GM12873 (cell line): Measurements from ENCODE around the gene CDIPT.

ENCODE experiments used
- TF ChIP-seq, protein P1 (sequence below): IDR thresholded peaks from 2 replicates; pipeline ENCODE4 v1.5.1; 2012; ENCODE audit warnings: low read depth, mild to moderate bottlenecking, moderate library complexity, low read length, control low read depth; ENCODE audit not compliant: insufficient read depth; ENCODE audit errors: missing control alignments

Gene CDIPT

DNA sequence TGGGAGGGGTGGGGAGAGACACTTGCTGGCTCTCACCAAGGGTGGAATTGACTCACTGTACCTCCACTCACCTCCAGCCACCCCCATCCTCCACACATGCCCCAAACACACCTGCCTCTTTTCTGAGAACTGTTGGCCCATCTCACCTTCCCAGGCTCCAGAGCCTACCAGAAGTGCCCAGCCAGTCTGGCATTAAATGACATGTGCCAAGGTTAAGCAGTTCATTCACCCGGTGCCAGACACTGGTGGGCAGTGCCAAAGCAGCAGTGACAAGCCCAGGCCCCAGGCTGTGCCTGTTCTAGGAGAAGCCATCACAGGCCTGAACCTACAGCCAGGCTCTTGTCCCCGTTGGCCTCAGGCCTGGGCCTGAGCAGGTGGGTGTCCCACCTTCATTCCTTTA, 31.5 kb downstream of the CDIPT start:
- TF ChIP-seq, protein P1, sequence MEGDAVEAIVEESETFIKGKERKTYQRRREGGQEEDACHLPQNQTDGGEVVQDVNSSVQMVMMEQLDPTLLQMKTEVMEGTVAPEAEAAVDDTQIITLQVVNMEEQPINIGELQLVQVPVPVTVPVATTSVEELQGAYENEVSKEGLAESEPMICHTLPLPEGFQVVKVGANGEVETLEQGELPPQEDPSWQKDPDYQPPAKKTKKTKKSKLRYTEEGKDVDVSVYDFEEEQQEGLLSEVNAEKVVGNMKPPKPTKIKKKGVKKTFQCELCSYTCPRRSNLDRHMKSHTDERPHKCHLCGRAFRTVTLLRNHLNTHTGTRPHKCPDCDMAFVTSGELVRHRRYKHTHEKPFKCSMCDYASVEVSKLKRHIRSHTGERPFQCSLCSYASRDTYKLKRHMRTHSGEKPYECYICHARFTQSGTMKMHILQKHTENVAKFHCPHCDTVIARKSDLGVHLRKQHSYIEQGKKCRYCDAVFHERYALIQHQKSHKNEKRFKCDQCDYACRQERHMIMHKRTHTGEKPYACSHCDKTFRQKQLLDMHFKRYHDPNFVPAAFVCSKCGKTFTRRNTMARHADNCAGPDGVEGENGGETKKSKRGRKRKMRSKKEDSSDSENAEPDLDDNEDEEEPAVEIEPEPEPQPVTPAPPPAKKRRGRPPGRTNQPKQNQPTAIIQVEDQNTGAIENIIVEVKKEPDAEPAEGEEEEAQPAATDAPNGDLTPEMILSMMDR, result no peak

DNA sequence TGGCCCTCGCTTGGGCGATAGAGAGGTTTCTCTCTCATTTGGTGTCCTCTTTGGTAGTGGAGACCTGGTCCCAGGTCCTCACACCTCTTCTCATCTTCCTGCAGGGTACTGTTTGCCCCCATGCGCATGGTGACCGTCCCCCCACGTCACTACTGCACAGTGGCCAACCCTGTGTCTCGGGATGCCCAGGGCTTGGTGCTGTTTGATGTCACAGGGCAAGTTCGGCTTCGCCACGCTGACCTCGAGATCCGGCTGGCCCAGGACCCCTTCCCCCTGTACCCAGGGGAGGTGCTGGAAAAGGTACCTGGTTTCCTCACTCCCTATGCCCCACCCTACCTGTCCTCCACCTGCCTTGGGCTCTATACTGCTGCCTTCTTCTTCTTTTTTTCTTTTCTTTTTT, 32.3 kb downstream of the CDIPT start:
- TF ChIP-seq, protein P1, result no peak

GRCh38 chr16:29826342-29826695, 36.7 kb downstream of the CDIPT start:
- TF ChIP-seq, protein P1, result no peak

- TF ChIP-seq, protein P1, result no peak
Measured at GRCh38 chr16:29825145-29826044, 37.6 kb downstream of the CDIPT start.

- TF ChIP-seq, protein P1, result no peak
Measured at GRCh38 chr16:29824589-29825144, 38.4 kb downstream of the CDIPT start.

DNA sequence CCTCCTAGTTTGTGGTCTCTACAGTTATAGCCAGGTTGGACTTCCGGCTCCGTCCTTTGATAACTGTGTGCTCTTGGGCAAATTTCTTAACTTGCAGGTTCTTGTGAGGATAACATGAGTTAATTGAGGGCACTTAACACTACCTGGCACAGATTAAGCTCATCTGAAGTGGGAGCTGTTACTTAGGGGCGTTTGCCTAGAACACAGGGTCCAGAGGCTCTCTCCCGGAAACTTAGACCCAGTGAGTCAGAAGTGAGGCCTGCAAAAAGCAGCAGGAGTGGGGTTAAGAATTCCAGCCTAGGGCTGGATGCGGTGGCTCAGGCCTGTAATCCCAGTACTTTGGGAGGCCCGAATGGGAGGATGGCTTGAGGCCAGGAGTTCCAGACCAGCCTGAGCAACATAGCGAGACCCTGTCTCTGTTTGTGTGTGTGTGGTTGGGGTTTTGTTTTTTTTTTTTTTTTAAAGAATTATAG, 41.3 kb downstream of the CDIPT start:
- TF ChIP-seq, protein P1, result no peak

- TF ChIP-seq, protein P1, result no peak
Measured at GRCh38 chr16:29820730-29821642, 42.0 kb downstream of the CDIPT start.
